T-helper 17 cell (primary cell): ENCODE measurements around the gene FAM13A. TPM values are rescaled to one million over a fixed set of nuclear protein-coding genes. Genes with fewer than 3 reads are reported as not detected.

Source experiments
- ATAC-seq: fragments of 150-1000 bp; cut with Tn5 transposase; 2 replicates; pipeline ENCODE4 v1.10.0; 2021; ENCODE audit warnings: mild to moderate bottlenecking, moderate library complexity
- DNase-seq, 3 donors: peaks; one replicate each; pipeline versions ENCODE4 v3.0.0 to v3.0.0-alpha.2; 2020 to 2021
- H3K9me3 ChIP-seq: one replicate; pipeline ENCODE4 v1.7.0; 2013; ENCODE audit warnings: low read length, mild to moderate bottlenecking; ENCODE audit not compliant: control insufficient read depth, poor library complexity, severe bottlenecking
- H3K27ac Mint-ChIP-seq: one replicate; pipeline ENCODE4 v1.8.0; 2022; ENCODE audit warnings: mild to moderate bottlenecking, moderate library complexity, mixed read lengths
- H3K27me3 Mint-ChIP-seq: one replicate; pipeline ENCODE4 v1.8.0; 2022; ENCODE audit warnings: mixed read lengths
- H3K36me3 Mint-ChIP-seq: one replicate; pipeline ENCODE4 v1.8.0; 2022; ENCODE audit warnings: low read depth, mixed read lengths
- H3K4me1 Mint-ChIP-seq: one replicate; pipeline ENCODE4 v1.8.0; 2022; ENCODE audit warnings: mild to moderate bottlenecking, mixed read lengths
- H3K4me3 Mint-ChIP-seq: one replicate; pipeline ENCODE4 v1.8.0; 2022; ENCODE audit warnings: mild to moderate bottlenecking, moderate library complexity, mixed read lengths
- total RNA-seq, 4 donors: library from RNA in 2 of 4; stranded (reverse) in 2 of 4; gene quantifications; one replicate each; pipeline ENCODE4 v1.2.3 and lab custom pipeline; 2022 to 2026

FAM13A gene
- total RNA-seq, 2 donors from 2014 or later, result 10.8 to 37.5 TPM

GRCh38 chr4:88732714-88733368 lies 324.1 kb downstream of the FAM13A start:
- H3K9me3 ChIP-seq, result no peaks in the 10 kb centered on the region
- DNase-seq (no peak), ATAC-seq (no peak)
- peak overlapping the region; percentile 11 for H3K27ac Mint-ChIP-seq
- no peaks in the 10 kb centered on the region for H3K36me3 Mint-ChIP-seq
- H3K27me3 Mint-ChIP-seq, result no peaks in the 10 kb centered on the region
- peaks cover 7% of the 10 kb centered on the region for H3K4me1 Mint-ChIP-seq
- H3K4me3 Mint-ChIP-seq, result no peak overlapping the region

DNA sequence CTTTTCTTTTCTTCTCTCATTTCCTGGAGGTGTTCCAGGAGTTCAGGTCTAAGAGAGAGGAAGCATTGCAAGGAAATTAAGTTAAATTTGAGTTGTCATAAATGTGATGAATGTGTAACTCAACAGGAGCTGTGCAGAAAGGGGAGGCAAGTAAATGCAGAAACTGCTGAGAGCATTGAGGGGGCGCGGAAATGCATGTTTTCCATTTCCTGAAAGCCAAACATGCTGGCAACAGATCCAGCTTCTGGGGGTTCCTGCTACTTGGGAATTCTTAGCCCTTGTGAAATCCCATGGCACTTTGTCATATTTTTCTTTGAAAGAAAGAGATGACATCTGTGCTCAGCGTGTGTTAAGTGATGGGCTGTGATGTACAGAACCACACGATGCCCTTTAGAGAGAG lies 325.6 kb downstream of the FAM13A start:
- H3K9me3 ChIP-seq, result no peaks in the 10 kb centered on the region
- peaks cover 2% of the 10 kb centered on the region for H3K36me3 Mint-ChIP-seq
- no peaks in the 10 kb centered on the region for H3K27me3 Mint-ChIP-seq
- no peak for ATAC-seq
- no peak for DNase-seq
- H3K27ac Mint-ChIP-seq, result no peak overlapping the region
- H3K4me1 Mint-ChIP-seq, result no peaks in the 10 kb centered on the region
- H3K4me3 Mint-ChIP-seq, result no peak overlapping the region

GRCh38 chr4:88730811-88731210 lies 326.2 kb downstream of the FAM13A start:
- Mint-ChIP-seq H3K36me3 (peaks cover 2% of the 10 kb centered on the region), H3K4me1 (no peaks in the 10 kb centered on the region), H3K27ac (no peak overlapping the region), H3K27me3 (no peaks in the 10 kb centered on the region), H3K4me3 (no peak overlapping the region)
- DNase-seq (no peak), ATAC-seq (no peak)
- H3K9me3 ChIP-seq, result no peaks in the 10 kb centered on the region

GRCh38 chr4:88729146-88729760 lies 327.7 kb downstream of the FAM13A start:
- no peak for ATAC-seq
- no peaks in the 10 kb centered on the region for H3K4me1 Mint-ChIP-seq
- H3K9me3 ChIP-seq, result no peaks in the 10 kb centered on the region
- no peaks in the 10 kb centered on the region for H3K27me3 Mint-ChIP-seq
- no peak overlapping the region for H3K4me3 Mint-ChIP-seq
- H3K27ac Mint-ChIP-seq, result no peak overlapping the region
- peaks cover 2% of the 10 kb centered on the region for H3K36me3 Mint-ChIP-seq
- no peak for DNase-seq

- Mint-ChIP-seq H3K27me3 (no peaks in the 10 kb centered on the region), H3K27ac (no peak overlapping the region), H3K4me3 (no peak overlapping the region), H3K36me3 (peaks cover 2% of the 10 kb centered on the region), H3K4me1 (no peaks in the 10 kb centered on the region)
- DNase-seq (no peak), ATAC-seq (no peak)
- H3K9me3 ChIP-seq, result no peaks in the 10 kb centered on the region
Measured at GRCh38 chr4:88728146-88728545, 328.8 kb downstream of the FAM13A start.

DNA sequence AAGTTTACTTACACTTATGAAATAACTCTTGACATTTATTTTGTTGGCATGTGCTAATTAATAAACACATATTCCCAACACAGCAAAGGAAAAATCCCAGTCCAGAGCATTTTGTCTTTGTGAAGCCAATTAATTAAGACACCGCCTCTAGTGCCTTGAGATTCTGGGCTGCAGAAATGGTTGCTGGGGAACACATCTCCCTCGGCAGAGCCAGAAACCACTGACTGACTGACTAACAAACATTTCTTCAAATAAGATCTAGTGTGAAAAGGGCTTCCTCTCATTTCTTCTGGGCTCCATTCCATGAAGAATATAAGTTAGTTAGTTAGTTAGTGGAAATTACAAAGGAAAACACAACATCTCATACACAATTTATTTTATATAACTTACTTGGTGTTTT lies 331.0 kb downstream of the FAM13A start:
- no peak for ATAC-seq
- H3K27me3 Mint-ChIP-seq, result no peaks in the 10 kb centered on the region

GRCh38 chr4:88725143-88725542 lies 331.8 kb downstream of the FAM13A start:
- H3K27me3 Mint-ChIP-seq, result no peaks in the 10 kb centered on the region
- ATAC-seq, result no peak
- H3K27ac Mint-ChIP-seq, result no peak overlapping the region
- H3K4me1 Mint-ChIP-seq, result no peaks in the 10 kb centered on the region
- peaks cover 2% of the 10 kb centered on the region for H3K36me3 Mint-ChIP-seq
- H3K9me3 ChIP-seq, result no peaks in the 10 kb centered on the region
- H3K4me3 Mint-ChIP-seq, result no peak overlapping the region
- no peak for DNase-seq

More for the DNA sequence above, 331.0 kb downstream of the FAM13A start:
- Mint-ChIP-seq H3K27ac (no peak overlapping the region), H3K36me3 (peaks cover 2% of the 10 kb centered on the region), H3K4me1 (no peaks in the 10 kb centered on the region), H3K4me3 (no peak overlapping the region)
- DNase-seq, result no peak
- no peaks in the 10 kb centered on the region for H3K9me3 ChIP-seq

DNA sequence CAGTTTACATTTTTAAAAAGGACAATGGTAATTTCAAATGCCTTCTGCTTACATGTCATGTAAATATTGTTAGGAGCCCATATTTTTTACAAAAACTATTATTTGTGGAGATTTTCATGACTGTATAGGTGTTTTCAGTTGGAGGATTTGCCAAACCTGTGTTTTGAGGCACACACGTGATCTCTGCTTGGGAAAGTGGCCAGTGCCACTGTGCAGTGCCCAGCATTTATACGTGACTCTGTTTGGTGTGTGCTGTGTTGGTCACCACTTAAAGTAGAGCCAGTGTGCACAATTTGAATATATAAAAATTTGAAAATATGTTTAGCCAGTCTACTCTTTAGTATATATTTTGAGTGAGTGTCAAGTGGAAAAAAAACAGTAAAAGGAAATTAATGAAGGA lies 332.6 kb downstream of the FAM13A start:
- Mint-ChIP-seq H3K4me3 (no peak overlapping the region), H3K27me3 (no peaks in the 10 kb centered on the region), H3K27ac (no peak overlapping the region), H3K36me3 (peaks cover 2% of the 10 kb centered on the region), H3K4me1 (no peaks in the 10 kb centered on the region)
- ATAC-seq, result no peak
- no peaks in the 10 kb centered on the region for H3K9me3 ChIP-seq
- no peak for DNase-seq

GRCh38 chr4:88722828-88723227 lies 334.2 kb downstream of the FAM13A start:
- Mint-ChIP-seq H3K27me3 (no peaks in the 10 kb centered on the region), H3K4me3 (no peak overlapping the region), H3K36me3 (peaks cover 6% of the 10 kb centered on the region)

GRCh38 chr4:88722276-88722780 lies 334.7 kb downstream of the FAM13A start:
- Mint-ChIP-seq H3K36me3 (peaks cover 6% of the 10 kb centered on the region), H3K27ac (no peak overlapping the region), H3K27me3 (no peaks in the 10 kb centered on the region), H3K4me1 (no peaks in the 10 kb centered on the region), H3K4me3 (no peak overlapping the region)
- H3K9me3 ChIP-seq, result no peaks in the 10 kb centered on the region
- DNase-seq (no peak), ATAC-seq (no peak)

More at GRCh38 chr4:88722828-88723227, 334.2 kb downstream of the FAM13A start:
- Mint-ChIP-seq H3K4me1 (no peaks in the 10 kb centered on the region), H3K27ac (no peak overlapping the region)
- H3K9me3 ChIP-seq, result no peaks in the 10 kb centered on the region
- DNase-seq (no peak), ATAC-seq (no peak)

DNA sequence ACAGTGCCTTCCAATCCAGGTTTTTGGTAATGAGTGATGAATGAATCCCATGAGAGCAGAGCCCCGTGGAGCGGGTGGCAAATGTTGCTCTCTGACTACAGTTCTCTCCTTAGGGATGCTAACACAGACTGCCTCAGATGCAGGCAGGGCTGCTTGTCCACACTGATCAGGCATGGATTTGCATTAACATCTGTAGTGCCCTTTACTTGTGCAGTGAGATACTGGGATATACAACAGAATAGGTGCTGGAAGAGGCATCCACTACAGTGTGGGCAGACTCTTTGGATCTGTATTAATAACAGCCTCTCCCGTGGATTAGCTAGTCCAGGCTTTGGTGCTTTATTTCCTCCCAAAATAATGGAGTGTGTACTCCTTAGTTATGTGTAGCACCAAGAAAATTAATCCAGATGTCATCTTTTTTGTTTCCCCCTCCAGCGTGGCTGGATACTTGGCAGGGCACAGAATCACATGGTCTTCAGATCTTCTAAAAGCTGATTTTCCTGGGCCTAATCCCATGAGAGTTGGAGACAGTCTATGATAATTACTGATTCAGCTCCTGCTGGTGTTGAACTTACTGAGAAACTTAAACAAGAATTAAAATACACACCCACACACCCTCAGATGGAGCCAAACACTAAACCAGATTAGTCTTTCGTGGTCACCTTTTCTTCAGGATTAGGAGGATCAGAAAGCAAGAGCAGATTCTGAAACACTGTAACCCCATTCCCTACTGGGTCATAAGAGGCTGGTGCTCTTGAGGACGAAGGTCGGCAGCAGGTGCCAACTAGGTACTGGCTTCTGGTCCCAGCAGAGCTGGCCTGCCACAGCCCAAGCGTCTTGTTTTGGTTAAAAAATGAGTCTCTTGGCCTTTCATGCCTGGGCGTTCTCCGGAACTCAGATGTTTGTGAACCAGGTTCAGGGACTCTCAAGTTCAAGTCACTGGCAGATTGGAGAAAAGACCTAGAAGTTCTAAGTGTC lies 336.2 kb downstream of the FAM13A start:
- H3K27me3 Mint-ChIP-seq, result no peaks in the 10 kb centered on the region
- H3K9me3 ChIP-seq, result no peaks in the 10 kb centered on the region
- peak overlapping the region; percentile 55 for H3K27ac Mint-ChIP-seq
- H3K4me3 Mint-ChIP-seq, result no peak overlapping the region
- no peak for DNase-seq
- ATAC-seq, result no peak
- peaks cover 6% of the 10 kb centered on the region for H3K36me3 Mint-ChIP-seq
- H3K4me1 Mint-ChIP-seq, result no peaks in the 10 kb centered on the region

GRCh38 chr4:88719381-88719780 lies 337.6 kb downstream of the FAM13A start:
- H3K4me3 Mint-ChIP-seq, result no peak overlapping the region
- DNase-seq (no peak), ATAC-seq (no peak)
- H3K9me3 ChIP-seq, result no peaks in the 10 kb centered on the region
- H3K27me3 Mint-ChIP-seq, result no peaks in the 10 kb centered on the region
- no peaks in the 10 kb centered on the region for H3K4me1 Mint-ChIP-seq
- H3K36me3 Mint-ChIP-seq, result peaks cover 10% of the 10 kb centered on the region
- H3K27ac Mint-ChIP-seq, result peak overlapping the region; percentile 55

- peaks cover 13% of the 10 kb centered on the region for H3K36me3 Mint-ChIP-seq
- no peaks in the 10 kb centered on the region for H3K4me1 Mint-ChIP-seq
- H3K27me3 Mint-ChIP-seq, result no peaks in the 10 kb centered on the region
Measured at GRCh38 chr4:88718098-88718497, 338.9 kb downstream of the FAM13A start.

More at GRCh38 chr4:88718098-88718497, 338.9 kb downstream of the FAM13A start:
- DNase-seq (no peak), ATAC-seq (no peak)
- no peaks in the 10 kb centered on the region for H3K9me3 ChIP-seq
- no peak overlapping the region for H3K27ac Mint-ChIP-seq
- H3K4me3 Mint-ChIP-seq, result no peak overlapping the region
